ENCODE data around the gene ATAD3C.
"Not testable (repeated sequence)": the region's sequence is repeated elsewhere in the genome, so short reads cannot be mapped to it uniquely, and the experiment has no call there.

The ATAD3C gene

DNA sequence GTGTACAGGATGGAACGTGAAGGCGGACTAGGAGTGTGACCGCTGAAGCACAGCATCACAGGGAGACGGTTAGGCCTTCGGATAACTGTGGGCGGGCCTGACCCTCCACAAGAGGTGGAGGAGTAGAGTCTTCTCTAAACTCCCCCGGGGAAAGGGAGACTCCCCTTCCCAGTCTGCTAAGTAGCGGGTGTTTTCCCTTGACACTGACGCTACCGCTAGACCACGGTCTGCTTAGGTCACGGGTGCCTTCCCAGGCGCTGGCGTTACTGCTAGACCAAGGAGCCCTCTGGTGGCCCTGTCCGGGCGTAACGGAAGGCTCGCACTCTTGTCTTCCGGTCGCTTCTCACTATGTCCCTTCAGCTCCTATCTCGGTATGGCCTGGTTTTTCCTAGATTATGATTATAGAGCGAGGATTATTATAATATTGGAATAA, 55.9 kb downstream of the ATAD3C start:
- in situ Hi-C loops (cut with MboI; ENCODE audit: low sequenced_read_pairs, unreplicated experiment); DNase-seq (ENCODE audit: low spot score): not testable (repeated sequence)
- TF ChIP-seq, protein P1, sequence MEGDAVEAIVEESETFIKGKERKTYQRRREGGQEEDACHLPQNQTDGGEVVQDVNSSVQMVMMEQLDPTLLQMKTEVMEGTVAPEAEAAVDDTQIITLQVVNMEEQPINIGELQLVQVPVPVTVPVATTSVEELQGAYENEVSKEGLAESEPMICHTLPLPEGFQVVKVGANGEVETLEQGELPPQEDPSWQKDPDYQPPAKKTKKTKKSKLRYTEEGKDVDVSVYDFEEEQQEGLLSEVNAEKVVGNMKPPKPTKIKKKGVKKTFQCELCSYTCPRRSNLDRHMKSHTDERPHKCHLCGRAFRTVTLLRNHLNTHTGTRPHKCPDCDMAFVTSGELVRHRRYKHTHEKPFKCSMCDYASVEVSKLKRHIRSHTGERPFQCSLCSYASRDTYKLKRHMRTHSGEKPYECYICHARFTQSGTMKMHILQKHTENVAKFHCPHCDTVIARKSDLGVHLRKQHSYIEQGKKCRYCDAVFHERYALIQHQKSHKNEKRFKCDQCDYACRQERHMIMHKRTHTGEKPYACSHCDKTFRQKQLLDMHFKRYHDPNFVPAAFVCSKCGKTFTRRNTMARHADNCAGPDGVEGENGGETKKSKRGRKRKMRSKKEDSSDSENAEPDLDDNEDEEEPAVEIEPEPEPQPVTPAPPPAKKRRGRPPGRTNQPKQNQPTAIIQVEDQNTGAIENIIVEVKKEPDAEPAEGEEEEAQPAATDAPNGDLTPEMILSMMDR (IDR thresholded peaks at IDR 0.05; ENCODE audit: borderline replicate concordance, control extremely low read depth, extremely low read depth, insufficient read depth, missing control alignments), result peak; percentile 1

DNA sequence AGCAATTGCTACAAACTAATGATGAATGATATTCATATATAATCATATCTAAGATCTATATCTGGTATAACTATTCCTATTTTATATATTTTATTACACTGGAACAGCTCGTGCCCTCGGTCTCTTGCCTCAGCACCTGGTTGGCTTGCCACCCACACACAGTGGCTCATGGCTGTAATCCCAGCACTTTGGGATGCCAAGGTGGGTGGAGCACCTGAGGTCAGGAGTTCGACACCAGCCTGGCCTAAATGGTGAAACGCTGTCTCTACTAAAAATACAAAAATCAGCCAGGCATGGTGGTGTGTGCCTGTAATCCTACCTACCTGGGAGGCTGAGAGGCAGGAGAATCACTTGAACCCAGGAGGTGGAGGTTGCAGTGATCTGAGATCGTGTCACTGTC, 56.3 kb downstream of the ATAD3C start:
- DNase-seq (ENCODE audit: low spot score); in situ Hi-C loops (cut with MboI; ENCODE audit: low sequenced_read_pairs, unreplicated experiment): not testable (repeated sequence)

DNA sequence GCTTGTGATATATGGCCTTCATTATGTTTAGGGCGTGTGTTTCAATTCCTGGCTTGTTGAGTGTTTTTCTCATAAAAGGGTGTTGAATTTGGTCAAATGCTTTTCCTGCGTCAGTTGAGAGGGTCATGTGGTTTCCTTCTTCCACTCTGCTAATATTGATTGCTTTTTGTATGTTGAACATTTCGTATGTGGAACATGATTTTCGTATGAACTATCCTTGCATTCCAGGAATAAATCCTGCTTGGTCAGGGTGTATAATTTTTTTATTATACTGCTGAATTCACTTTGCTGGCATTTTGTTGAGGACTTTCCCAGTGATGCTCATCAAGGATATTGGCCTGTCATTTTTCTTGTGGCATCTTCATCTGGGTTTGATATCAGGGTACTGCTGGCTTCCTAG, 57.8 kb downstream of the ATAD3C start:
- in situ Hi-C loops (cut with MboI; ENCODE audit: low sequenced_read_pairs, unreplicated experiment), result no loop called here
- no peak for DNase-seq (ENCODE audit: low spot score)
- TF ChIP-seq, protein P1 (IDR thresholded peaks at IDR 0.05; ENCODE audit: borderline replicate concordance, control extremely low read depth, extremely low read depth, insufficient read depth, missing control alignments), result no peak

DNA sequence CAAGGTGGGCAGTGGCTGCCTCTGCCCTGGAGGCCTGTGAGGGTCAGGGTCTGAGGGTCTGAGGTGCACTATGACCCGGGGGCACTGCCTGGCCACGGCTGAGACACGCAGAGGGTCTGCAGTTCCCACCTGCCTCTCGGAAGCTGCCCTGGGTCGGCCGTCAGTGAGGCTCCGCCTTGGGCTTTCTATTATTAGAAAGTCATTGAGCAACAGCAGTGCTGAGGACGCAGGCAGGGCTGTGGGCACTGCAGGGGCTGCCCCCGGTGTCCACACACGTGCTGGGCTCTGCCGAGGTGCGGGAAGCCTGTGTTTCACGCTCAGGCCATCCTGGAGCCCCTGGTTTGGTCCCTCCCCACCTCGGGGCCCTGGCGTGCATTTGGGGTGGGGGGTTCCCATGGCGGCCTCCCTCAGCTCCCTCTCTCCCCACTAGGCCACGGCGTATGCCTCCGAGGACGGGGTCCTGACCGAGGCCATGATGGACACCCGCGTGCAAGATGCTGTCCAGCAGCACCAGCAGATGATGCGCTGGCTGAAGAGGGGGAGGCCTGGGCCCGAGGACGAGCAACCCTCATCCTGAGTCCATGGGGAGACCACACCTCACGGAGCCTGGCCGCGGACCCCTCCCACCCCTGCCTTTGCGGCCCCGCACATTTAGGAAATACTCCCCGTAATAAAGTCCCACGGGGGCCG, 59.4 kb downstream of the ATAD3C start:
- in situ Hi-C loops (cut with MboI; ENCODE audit: low sequenced_read_pairs, unreplicated experiment), result not testable (repeated sequence)

DNA sequence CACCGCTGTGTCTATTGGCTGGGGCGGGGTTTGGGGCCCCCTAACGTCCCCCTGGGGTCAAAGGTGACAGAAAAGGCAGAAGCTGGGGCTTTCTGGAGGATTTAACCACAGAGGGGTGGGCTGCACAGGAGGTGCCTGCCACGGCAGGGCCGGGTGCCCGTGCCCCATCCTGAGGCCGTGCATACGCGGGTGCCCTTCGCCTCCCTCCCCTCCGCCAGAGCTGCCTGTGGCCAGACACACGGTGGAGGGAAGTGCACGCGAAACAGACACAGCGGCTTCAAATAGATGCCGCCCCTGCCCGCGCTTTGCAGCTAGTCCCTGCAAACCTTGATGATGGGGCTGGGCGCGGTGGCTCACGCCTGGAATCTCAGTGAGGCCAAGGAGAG, 60.0 kb downstream of the ATAD3C start:
- in situ Hi-C loops (cut with MboI; ENCODE audit: low sequenced_read_pairs, unreplicated experiment); DNase-seq (ENCODE audit: low spot score): not testable (repeated sequence)

More for the DNA sequence above, 59.4 kb downstream of the ATAD3C start:
- not testable (repeated sequence) for DNase-seq (ENCODE audit: low spot score)

DNA sequence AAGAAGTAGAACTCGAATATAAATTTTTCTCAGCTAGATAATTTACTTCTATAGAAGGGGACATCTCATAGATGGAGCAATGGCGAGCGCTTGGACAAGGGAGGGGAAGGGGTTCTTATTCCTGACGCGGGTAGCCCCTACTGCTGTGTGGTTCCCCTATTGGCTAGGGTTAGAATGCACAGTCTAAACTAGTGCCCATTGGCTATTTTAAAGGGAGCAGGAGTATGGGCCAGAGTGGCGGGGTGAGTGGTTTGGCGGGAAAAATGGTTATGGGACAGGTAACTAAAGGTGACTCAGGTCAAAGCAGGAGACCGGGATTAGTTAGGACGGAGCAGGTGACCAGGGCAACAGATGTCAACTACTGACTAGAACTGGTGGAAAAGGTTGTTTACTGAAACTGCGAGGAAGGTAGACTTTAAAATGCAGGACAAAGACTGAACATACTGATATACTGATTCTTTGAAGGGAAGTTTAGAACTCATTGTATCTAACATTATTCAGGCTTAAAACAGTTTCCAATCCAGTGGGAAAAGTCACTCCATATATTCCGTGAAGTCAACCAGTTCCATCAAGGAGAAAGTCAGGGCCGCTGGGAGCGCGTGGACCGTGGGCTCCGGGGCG, 61.5 kb downstream of the ATAD3C start:
- no peak for DNase-seq (ENCODE audit: low spot score)
- TF ChIP-seq, protein P1 (IDR thresholded peaks at IDR 0.05; ENCODE audit: borderline replicate concordance, control extremely low read depth, extremely low read depth, insufficient read depth, missing control alignments), result no peak
- in situ Hi-C loops (cut with MboI; ENCODE audit: low sequenced_read_pairs, unreplicated experiment), result no loop called here

DNA sequence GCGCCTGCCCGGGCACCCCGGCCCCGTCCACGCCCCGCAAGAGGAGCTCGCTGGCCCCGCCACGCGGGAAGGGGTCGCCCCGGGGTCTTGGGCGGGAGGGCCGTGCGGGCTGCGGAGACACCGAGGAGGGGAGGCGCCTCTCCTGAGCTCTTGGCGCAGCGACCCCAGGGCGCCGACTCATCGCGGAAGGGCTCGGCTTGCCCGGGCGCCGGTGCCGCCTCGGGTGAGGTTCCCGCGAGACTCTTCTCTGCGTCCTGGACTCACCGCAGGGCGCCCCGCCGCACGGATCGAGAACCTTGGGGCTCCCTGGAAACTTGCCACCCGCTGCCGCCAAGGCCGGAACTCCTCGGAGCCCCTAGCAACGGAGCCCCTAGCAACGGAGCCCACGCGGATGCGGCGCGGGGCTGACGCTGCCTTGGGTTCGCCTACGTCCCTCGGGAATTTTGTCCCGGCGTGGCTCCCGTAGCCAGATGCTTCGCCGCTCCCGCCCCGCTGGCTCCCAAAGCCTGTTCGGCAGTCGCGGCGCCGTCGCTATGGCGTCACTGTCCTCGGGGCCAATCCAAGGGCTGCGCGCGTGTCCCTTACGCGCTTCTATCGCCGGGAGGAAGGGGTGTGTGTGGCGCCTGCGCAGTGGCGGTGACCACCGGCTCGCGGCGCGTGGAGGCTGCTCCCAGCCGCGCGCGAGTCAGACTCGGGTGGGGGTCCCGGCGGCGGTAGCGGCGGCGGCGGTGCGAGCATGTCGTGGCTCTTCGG, 62.2 kb downstream of the ATAD3C start, which contains the start of gene ATAD3A:
ATAD3A (plus strand) TSS at position 630 of the 753 bp plus-strand sequence; CDS start at position 737, 107 bp downstream.
- TF ChIP-seq, protein P1 (IDR thresholded peaks at IDR 0.05; ENCODE audit: borderline replicate concordance, control extremely low read depth, extremely low read depth, insufficient read depth, missing control alignments), result no peak
- in situ Hi-C loops (cut with MboI; ENCODE audit: low sequenced_read_pairs, unreplicated experiment), result no loop called here
- peak; percentile 99 for DNase-seq (ENCODE audit: low spot score)

DNA sequence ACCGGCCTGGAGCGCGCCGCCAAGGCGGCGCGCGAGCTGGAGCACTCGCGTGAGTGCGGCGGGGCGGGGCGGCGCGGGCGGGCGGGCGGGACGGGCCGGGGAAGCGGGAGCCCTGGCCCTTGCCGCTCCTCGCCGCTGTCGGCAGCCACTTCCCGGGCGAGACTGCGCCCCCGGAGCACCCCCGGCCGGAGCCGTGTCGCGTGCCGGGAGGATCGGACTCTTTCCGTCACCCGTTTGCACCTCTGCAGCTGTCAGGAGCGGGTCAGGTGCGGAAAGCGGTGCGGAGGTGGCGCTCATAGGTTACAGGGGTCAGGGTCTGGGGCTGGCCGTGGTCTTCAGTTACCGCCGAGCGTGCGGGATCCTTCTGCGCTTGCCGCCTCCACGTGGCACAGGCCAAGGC, 62.9 kb downstream of the ATAD3C start:
- DNase-seq (ENCODE audit: low spot score), result not testable (repeated sequence)

DNA sequence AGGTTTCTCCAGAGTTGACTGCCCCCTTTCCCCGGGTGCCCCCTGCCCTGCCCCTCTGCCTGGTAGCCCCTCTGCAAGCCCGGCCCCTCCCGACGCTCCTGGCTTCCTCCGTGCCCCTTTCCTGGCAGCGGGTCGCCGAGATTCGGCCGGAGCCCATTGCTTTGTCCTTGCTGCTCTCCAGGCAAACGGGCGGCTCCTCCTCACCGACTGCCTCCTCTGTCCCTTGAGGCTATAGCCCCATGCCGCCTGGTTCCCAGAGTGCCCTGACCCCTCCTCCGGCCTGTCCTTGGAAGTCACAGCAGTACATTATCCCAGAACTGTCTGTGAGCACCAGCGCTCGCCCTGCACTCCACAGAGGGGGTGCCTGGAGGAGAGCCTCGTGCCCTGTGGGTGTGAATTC, 64.2 kb downstream of the ATAD3C start:
- DNase-seq (ENCODE audit: low spot score); in situ Hi-C loops (cut with MboI; ENCODE audit: low sequenced_read_pairs, unreplicated experiment): not testable (repeated sequence)

More for the DNA sequence above, 62.9 kb downstream of the ATAD3C start:
- in situ Hi-C loops (cut with MboI; ENCODE audit: low sequenced_read_pairs, unreplicated experiment), result not testable (repeated sequence)

DNA sequence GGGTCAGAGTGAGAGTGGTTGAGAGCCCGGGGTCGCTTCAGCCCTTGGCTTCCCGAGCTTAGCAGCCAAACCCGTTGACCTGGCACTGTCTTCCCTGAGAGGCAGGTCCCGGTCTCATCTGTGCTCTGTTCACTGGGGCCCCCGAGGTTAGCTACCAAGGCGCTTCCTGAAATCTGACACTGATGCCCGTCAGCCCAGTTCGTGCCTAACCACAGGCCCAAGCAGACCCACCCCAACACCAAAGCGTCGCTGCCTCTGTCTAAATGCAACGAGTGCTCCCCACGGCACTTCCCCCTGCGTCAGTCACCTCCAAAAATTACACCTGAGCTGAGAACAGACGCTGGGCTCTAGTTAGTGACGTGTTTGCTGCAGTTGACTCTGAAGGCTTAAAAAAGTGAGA, 64.9 kb downstream of the ATAD3C start:
- not testable (repeated sequence) for DNase-seq (ENCODE audit: low spot score)

DNA sequence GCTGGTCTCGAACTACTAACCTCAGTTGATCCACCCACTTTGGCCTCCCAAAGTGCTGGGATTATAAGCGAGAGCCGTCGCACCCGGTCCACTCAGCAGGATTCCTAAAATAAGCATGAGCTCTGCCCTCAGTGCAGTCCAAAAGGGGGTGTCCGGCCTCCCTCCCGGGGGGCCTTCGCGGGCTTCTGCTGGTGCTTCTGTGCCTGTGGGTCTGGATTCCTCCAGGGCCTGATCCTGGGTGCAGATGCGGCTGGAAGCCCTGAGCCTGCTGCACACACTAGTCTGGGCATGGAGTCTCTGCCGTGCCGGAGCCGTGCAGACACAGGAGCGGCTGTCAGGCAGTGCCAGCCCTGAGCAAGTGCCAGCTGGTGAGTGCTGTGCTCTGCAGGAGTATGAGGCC, 67.4 kb downstream of the ATAD3C start:
- DNase-seq (ENCODE audit: low spot score); in situ Hi-C loops (cut with MboI; ENCODE audit: low sequenced_read_pairs, unreplicated experiment): not testable (repeated sequence)

More for the DNA sequence above, 64.9 kb downstream of the ATAD3C start:
- in situ Hi-C loops (cut with MboI; ENCODE audit: low sequenced_read_pairs, unreplicated experiment), result not testable (repeated sequence)
